ENCODE data around the gene RIBC2. TPM values are rescaled to one million over a fixed set of nuclear protein-coding genes. Genes with fewer than 3 reads are reported as not detected.

The RIBC2 gene
- total RNA-seq, 1 donor from 2014 or later = 0.26 TPM

- H3K27me3 ChIP-seq (ENCODE audit: control insufficient read depth, insufficient read depth, low read length) = no peaks in the 10 kb centered on the region
- H3K4me3 ChIP-seq (ENCODE audit: low read depth, low read length) = no peak overlapping the region
- no peak for TF ChIP-seq CTCF (IDR thresholded peaks at IDR 0.05; ENCODE audit: insufficient read depth, low read length, severe bottlenecking)
- FAIRE-seq = no peak
- no peaks in the 10 kb centered on the region for H3K36me3 ChIP-seq (ENCODE audit: control insufficient read depth, insufficient read depth, low read length)
- no peak for DNase-seq (ENCODE audit: low read depth)
These were observed 68.2 kb downstream of the RIBC2 start for GRCh38 chr22:45481661-45482060.

Other genes starting within 250 kb of the RIBC2 start
- 66.6 and 74.2 TPM in 2 replicates for gene NUP50, start 249.8 kb upstream of the RIBC2 start, total RNA-seq
- 72.1 and 78.5 TPM in 2 replicates for gene KIAA0930, start 172.8 kb upstream of the RIBC2 start, total RNA-seq
- gene UPK3A, start 128.7 kb upstream of the RIBC2 start, total RNA-seq = not detected in 2 replicates
- gene FAM118A, start 103.8 kb upstream of the RIBC2 start, total RNA-seq = 16.3 and 28.2 TPM in 2 replicates
- gene SMC1B, start 94 bp upstream of the RIBC2 start, total RNA-seq = not detected in 2 replicates
- gene FBLN1, start 89.2 kb downstream of the RIBC2 start, total RNA-seq = 18.2 and 25.2 TPM in 2 replicates

All from bronchial epithelial cell (primary cell).